Heart right ventricle (tissue), 16 donors: Measurements from ENCODE around the gene LCNL1. TPM values are rescaled to one million over a fixed set of nuclear protein-coding genes. Genes with fewer than 3 reads are reported as not detected.

Experiments used
- ATAC-seq, 8 donors: fragments of 200-7000 bp; cut with Tn5 transposase; one replicate each; pipeline ENCODE4 v1.9.1; 2020; ENCODE audit warnings: mild to moderate bottlenecking in 8 of 8, moderate library complexity in 8 of 8, moderate number of reproducible peaks in 1 of 8
- DNase-seq, 2 donors: peaks; one replicate each; pipeline ENCODE4 v3.0.0-alpha.2; 2020
- H3K27ac ChIP-seq, 10 donors: fragments of 200-600 bp; sonication (generic) in 2 of 10; one replicate each; pipeline versions ENCODE4 v1.5.0 to v1.8.0; 2020 to 2022; ENCODE audit warnings: mild to moderate bottlenecking in 3 of 10
- H3K27me3 ChIP-seq, 7 donors: fragments of 200-600 bp; one replicate each; pipeline ENCODE4 v1.8.0; 2021 to 2022; ENCODE audit warnings: mild to moderate bottlenecking in 2 of 7
- H3K36me3 ChIP-seq, 9 donors: fragments of 200-600 bp; sonication (generic) in 1 of 9; one replicate each; pipeline versions ENCODE4 v1.5.0 to v1.8.0; 2020 to 2022; ENCODE audit warnings: mild to moderate bottlenecking in 2 of 9
- H3K4me1 ChIP-seq, 9 donors: fragments of 200-600 bp; sonication (generic) in 1 of 9; one replicate each; pipeline versions ENCODE4 v1.5.0 to v1.8.0; 2020 to 2022; ENCODE audit warnings: mild to moderate bottlenecking in 4 of 9
- H3K4me3 ChIP-seq, 10 donors: fragments of 200-600 bp; sonication (generic) in 2 of 10; one replicate each; pipeline versions ENCODE4 v1.5.0 to v1.8.0; 2020 to 2022; ENCODE audit warnings: mild to moderate bottlenecking in 7 of 10, moderate library complexity in 2 of 10
- H3K9me3 ChIP-seq, 11 donors: fragments of 200-600 bp in 10 of 11; sonication (generic) in 2 of 11; one replicate each; pipeline versions ENCODE4 v1.5.0 to v1.8.0; 2013 to 2022; ENCODE audit warnings: mild to moderate bottlenecking in 2 of 11, control low read depth in 1 of 11, moderate library complexity in 1 of 11
- WGBS, 2 donors: extraction: QIAGEN DNeasy Blood & Tissue Kit; methylation state at CpG; one replicate each; pipeline ENCODE4 v1.1.7; 2013; ENCODE audit warnings: inconsistent platforms in 1 of 2; 5-methylcytosine and 5-hydroxymethylcytosine counted together
- intact Hi-C, 10 donors: fragments of 100-400 bp; cut with DNase I; formaldehyde crosslinking; loops; one replicate each; pipeline versions ENCODE4 v1.11.1 to v1.14.2; 2022
- polyA plus RNA-seq, 2 donors: library from polyadenylated mRNA; stranded (reverse); fragments of 200-250 nt; gene quantifications; one replicate each; pipeline ENCODE4 v1.2.3, GENCODE V29; 2013
- total RNA-seq, 10 donors: library from RNA; stranded (reverse); fragmentation: NEBNext Ultra II Directional in 3 of 10; extraction: Animal tissue kit (Norgen Biotek cat#: 25700) in 3 of 10; gene quantifications; one replicate each; pipeline versions ENCODE4 v1.2.1 to v1.2.4, GENCODE V29; 2021 to 2023
- TF ChIP-seq, protein P1 (sequence below), 9 donors: fragments of 200-600 bp; sonication (generic) in 2 of 9; IDR thresholded peaks; one replicate each; pipeline versions ENCODE4 v1.5.0 to v1.8.0; 2021 to 2022; ENCODE audit warnings: antibody characterized with exemption in 9 of 9, mild to moderate bottlenecking in 5 of 9, moderate library complexity in 1 of 9
- donor health status: Arrhythmogenic right ventricular cardiomyopathy.
- donor health status: ischemic (EF 13 %, LVEDD 7.1; RV severe dilation, severe dysfunction).
- donor health status: healthy with polysubstance abuse.
- donor health status: DM: no; HTN: yes; CAD: no.
- donor health status: DM: no; HTN: no; CAD: no.
- donor health status: ischemic (EF 25% LVEDD 6.9; RV normal size, moderate dysfunction).
- donor health status: ischemic (EF 25% LVEDD 5.7; RV mildly dilated, moderate dysfunction).
- donor health status: healthy.
- donor health status: DM: yes; HTN: yes; CAD: no.
- donor health status: Ischemic cardiomyopathy.
- donor health status: ischemic (EF 35%, LVEDD 5.7; RV mildly dilated, moderate dysfunction).
- donor health status: nonischemic (EF 11% LVEDD 7.7; RV severe dilation, severe dysfunction).
- donor health status: DM: yes; HTN: yes; CAD: no.
- donor health status: PGD.
- donor health status: ischemic (EF 29% LVEDD 5.4; RV normal size, mild dysfunction).
- donor health status: nonischemic (EF 23%, LVEDD 6.1; RV moderate dilation, normal function).

Gene LCNL1
- total and polyA plus RNA-seq, 12 donors: 0.10 to 10.9 (median 6.4) TPM

DNA sequence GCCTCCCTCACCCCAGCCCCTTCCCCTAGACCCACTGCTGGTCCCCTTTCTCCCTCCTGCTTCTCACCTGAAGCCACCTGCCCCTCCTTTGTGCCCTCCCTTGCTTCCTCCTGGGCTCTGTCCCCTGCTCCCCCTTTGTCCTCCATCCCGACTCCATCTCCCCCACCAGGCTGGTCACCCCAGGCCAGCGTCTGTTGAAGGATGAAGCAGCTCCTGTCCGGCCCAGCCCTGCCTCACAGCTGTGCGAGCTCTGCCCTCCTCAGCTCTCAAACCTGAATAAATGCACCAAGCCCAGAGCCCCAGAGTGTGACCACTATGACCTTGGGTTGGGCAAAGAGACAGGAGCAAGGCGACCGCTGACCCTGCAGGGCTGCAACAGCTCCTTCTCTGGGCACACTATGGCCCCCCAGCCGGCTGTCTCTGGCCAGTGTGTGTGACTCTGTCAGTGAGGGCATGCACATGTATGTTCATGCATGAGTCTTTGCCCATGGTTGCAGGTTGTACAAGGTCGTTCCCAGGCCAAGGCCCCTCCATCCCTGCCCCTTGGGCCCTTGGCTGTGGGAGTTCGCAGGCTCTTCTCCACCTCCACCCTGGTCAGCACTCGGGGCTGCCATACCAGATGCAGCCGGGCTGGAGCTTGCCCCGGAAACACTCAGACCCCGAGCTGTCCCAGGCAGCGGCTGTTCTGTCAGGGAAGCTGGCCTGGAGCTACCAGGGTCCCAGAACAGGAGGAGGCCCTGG, 27.4 kb upstream of the LCNL1 start:
- Histone ChIP-seq H3K36me3 (no peaks in the 10 kb centered on the region), H3K9me3 (no peaks in the 10 kb centered on the region), H3K4me3 (no peak overlapping the region), H3K27ac (no peak overlapping the region), H3K27me3 (no peaks in the 10 kb centered on the region), H3K4me1 (peaks cover 3 to 27% (median 7%) of the 10 kb centered on the region in 9 donors)
- intact Hi-C loops: no loop called here
- TF ChIP-seq, protein P1, sequence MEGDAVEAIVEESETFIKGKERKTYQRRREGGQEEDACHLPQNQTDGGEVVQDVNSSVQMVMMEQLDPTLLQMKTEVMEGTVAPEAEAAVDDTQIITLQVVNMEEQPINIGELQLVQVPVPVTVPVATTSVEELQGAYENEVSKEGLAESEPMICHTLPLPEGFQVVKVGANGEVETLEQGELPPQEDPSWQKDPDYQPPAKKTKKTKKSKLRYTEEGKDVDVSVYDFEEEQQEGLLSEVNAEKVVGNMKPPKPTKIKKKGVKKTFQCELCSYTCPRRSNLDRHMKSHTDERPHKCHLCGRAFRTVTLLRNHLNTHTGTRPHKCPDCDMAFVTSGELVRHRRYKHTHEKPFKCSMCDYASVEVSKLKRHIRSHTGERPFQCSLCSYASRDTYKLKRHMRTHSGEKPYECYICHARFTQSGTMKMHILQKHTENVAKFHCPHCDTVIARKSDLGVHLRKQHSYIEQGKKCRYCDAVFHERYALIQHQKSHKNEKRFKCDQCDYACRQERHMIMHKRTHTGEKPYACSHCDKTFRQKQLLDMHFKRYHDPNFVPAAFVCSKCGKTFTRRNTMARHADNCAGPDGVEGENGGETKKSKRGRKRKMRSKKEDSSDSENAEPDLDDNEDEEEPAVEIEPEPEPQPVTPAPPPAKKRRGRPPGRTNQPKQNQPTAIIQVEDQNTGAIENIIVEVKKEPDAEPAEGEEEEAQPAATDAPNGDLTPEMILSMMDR (IDR thresholded peaks at IDR 0.05): no peak
- DNase-seq (no peak), ATAC-seq (no peak)
- 83 to 84% methylated on average over 14 of the region's 14 CpGs for whole genome bisulfite sequencing, 2 donors

DNA sequence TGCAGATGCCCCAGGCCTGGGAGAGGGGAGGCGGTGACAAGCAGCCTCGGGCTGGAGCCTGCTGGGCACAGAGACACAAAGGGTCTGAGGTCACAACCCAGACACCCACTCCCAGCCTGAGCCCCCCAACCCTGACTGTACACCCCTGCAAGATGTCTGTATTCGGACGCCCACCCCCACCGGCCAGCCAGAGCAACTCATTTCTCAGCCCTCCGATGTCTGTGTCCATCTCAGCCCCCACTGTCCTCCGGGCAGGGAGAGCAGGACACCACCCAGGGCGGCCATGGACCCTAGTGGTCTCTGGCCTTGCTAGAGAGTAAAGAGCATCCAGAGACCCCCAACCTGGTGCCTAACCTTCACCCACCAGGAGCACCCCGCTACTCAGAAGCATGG, 26.9 kb upstream of the LCNL1 start:
- Histone ChIP-seq H3K27ac (no peak overlapping the region), H3K4me3 (no peak overlapping the region), H3K27me3 (no peaks in the 10 kb centered on the region), H3K9me3 (no peaks in the 10 kb centered on the region), H3K36me3 (no peaks in the 10 kb centered on the region), H3K4me1 (peaks cover 0 to 23% (median 2%) of the 10 kb centered on the region in 9 donors)
- TF ChIP-seq, protein P1 (IDR thresholded peaks at IDR 0.05): no peak
- intact Hi-C loops: no loop called here
- 94 to 98% methylated on average over 9 of the region's 9 CpGs for WGBS, 2 donors
- DNase-seq: no peak
- no peak for ATAC-seq

DNA sequence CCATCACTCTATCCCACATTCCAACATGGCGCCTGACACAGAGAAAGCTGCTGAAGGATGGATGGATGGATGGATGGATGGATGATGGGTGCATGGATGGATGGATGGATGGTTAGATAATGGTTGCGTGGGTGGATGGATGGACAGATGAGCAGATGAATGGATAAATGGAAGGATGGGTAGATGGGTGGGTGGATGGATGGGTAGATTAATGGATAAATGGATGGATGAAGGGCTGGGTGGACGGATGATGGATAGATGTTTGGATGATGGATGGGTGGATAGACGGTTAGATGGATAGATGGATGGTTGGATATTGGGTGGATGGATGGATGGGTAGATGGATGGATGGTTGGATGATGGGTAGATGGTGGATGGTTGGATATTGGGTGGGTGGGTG, 26.2 kb upstream of the LCNL1 start:
- H3K4me3 ChIP-seq: no peak overlapping the region
- ATAC-seq: no peak
- H3K27ac ChIP-seq: no peak overlapping the region
- DNase-seq: no peak
- no peaks in the 10 kb centered on the region for H3K9me3 ChIP-seq
- WGBS, 2 donors: 96 to 99% methylated on average over 4 of the region's 4 CpGs
- no peaks in the 10 kb centered on the region for H3K36me3 ChIP-seq
- TF ChIP-seq, protein P1 (IDR thresholded peaks at IDR 0.05): no peak
- H3K4me1 ChIP-seq: peaks cover 0 to 24% (median 6%) of the 10 kb centered on the region in 9 donors
- intact Hi-C loops: no loop called here
- H3K27me3 ChIP-seq: no peaks in the 10 kb centered on the region

DNA sequence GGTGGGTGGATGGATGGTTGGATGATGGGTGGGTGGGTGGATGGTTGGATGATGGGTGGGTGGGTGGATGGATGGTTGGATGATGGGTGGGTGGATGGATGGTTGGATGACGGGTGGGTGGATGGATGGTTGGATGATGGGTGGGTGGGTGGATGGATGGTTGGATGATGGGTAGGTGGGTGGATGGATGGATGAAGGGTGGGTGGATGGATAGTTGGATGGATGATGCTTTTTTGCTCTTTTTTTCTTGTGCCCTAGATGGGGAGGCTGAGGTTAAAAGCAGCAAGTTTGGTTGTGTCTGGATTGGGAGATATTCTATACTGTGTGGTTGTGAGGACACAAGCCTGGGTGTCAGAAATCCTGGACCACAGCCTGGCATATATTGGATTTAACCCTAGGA, 25.3 kb upstream of the LCNL1 start:
- intact Hi-C loops: no loop called here
- WGBS, 2 donors: 90 to 95% methylated on average over 1 of the region's 1 CpG
- ATAC-seq (no peak), DNase-seq (no peak)
- H3K27me3 ChIP-seq: no peaks in the 10 kb centered on the region
- H3K36me3 ChIP-seq: no peaks in the 10 kb centered on the region
- no peak overlapping the region for H3K27ac ChIP-seq
- H3K9me3 ChIP-seq: no peaks in the 10 kb centered on the region
- peaks cover 0 to 20% (median 6%) of the 10 kb centered on the region in 9 donors for H3K4me1 ChIP-seq
- TF ChIP-seq, protein P1 (IDR thresholded peaks at IDR 0.05): no peak
- H3K4me3 ChIP-seq: no peak overlapping the region
